Measurements from ENCODE around the gene ZNF658. TPM values are rescaled to one million over a fixed set of nuclear protein-coding genes. Genes with fewer than 3 reads are reported as not detected.
"Not testable (repeated sequence)": the region's sequence is repeated elsewhere in the genome, so short reads cannot be mapped to it uniquely, and the experiment has no call there.

The ZNF658 gene
- total RNA-seq = 10 to 100 TPM; 10.7 to 13.5 (median 12.4) TPM
- 2.9 TPM for polyA plus RNA-seq
- long read RNA-seq, donor 1, full-length matches to known transcripts = 8 of 14 reads
- long read RNA-seq, donor 1, partial matches to known transcripts = 0 of 14 reads
- long read RNA-seq, donor 1, other reads (novel, unspliced or antisense) = 6 of 14 reads
- long read RNA-seq, donor 2, full-length matches to known transcripts = 10 of 12 reads
- long read RNA-seq, donor 2, partial matches to known transcripts = 0 of 12 reads
- long read RNA-seq, donor 2, other reads (novel, unspliced or antisense) = 2 of 12 reads
- long read RNA-seq, donor 3, full-length matches to known transcripts = 21 of 32 reads
- long read RNA-seq, donor 3, partial matches to known transcripts = 2 of 32 reads
- long read RNA-seq, donor 3, other reads (novel, unspliced or antisense) = 9 of 32 reads
- long read RNA-seq, donor 4, full-length matches to known transcripts = 4 of 7 reads
- long read RNA-seq, donor 4, partial matches to known transcripts = 0 of 7 reads
- long read RNA-seq, donor 4, other reads (novel, unspliced or antisense) = 3 of 7 reads

DNA sequence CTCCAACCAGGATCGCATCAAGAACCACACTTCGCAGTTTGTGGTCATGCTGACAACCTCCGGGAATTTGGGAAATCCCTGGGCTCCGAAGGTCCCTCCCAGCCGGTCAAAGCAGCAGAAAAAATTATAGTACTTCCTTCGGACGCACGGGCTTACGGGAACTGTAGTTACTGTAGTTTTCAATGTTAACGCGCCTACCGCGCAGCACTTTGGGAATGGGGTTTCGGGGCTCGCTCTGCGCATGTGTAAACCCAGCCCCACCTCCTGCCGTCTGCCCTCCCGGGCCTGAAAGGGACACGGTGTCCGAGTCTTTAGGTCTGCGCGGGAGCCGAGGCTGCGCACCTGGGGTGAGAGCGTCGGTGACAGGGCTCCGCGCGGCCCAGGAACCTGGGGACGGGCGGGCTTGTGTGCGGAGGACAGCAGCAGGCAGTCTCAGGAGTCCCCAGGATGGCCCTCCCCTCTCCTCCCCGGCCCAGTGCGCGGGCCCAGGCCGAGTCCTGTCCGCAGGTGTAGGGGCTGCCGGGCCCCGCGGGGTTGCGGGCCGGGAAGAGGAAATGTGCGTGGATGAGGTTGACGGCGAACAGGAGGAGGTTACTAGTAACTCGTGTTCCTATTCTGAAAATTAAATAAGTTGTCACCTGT lies at the start of gene ZNF658:
TSS of gene ZNF658 (plus strand) at position 236 of the 642 bp plus-strand sequence. CDS start 2,837 bp downstream, outside the sequence.
- H3K4me3 ChIP-seq (ENCODE audit: low read length) = peak within 1 kb of the TSS; percentile 54
- H3K9me3 ChIP-seq (ENCODE audit: control insufficient read depth, low read length); intact Hi-C loops (cut with DNase I); H3K27ac ChIP-seq (ENCODE audit: low read length); H3K27me3 ChIP-seq (ENCODE audit: control insufficient read depth, insufficient read depth); H3K4me1 ChIP-seq (ENCODE audit: control insufficient read depth, insufficient read depth, low read length): not testable (repeated sequence)
- ATAC-seq (peak; percentile 100), DNase-seq (peak; percentile 89 to 94 (median 92))
- 0% methylated on average over 41 of the region's 46 CpGs for WGBS

DNA sequence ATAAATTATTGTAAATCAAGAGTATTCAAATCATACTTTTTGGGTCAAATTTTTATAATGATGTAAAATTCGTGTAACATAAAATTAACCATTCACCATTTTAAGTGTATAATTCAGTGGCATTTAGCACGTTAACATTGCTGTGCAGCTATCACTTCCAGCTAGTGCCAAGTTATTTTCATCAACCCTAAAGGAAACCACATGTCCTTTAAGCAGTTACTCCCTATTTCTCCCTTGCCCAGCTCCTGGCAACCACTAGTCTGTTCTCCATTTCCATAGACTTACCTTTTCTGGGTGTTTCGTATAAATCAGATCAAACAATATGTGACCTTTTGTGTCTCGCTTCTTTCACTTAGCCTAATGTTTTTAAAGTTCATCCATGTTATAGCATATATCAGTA lies 38.8 kb upstream of the ZNF658 start:
- H3K27me3 ChIP-seq (ENCODE audit: control insufficient read depth, insufficient read depth); H3K27ac ChIP-seq (ENCODE audit: low read length); intact Hi-C loops (cut with DNase I); H3K4me3 ChIP-seq (ENCODE audit: low read length); H3K4me1 ChIP-seq (ENCODE audit: control insufficient read depth, insufficient read depth, low read length); H3K9me3 ChIP-seq (ENCODE audit: control insufficient read depth, low read length); ATAC-seq; DNase-seq: not testable (repeated sequence)
- WGBS = no CpG with 5 or more reads among the region's 4 CpGs

DNA sequence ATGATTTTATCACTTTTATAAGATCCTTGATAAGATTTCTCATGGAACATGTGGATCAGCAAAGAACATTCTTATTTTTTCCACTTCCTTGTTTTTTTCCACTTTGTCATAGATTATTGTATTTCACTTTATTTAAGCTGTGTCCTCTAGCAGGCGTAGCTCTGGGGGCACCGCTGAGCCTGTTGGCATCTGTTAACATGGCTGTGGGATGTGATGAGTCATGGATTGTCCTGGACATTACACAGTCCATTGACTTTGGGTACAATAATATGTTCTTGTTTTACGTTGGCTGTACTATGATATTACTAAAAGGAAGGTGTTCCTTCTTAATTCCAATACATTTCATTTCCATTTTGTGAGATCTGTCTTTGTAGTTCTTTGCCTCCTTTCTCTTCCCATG lies 31.9 kb upstream of the ZNF658 start:
- H3K4me3 ChIP-seq (ENCODE audit: low read length); intact Hi-C loops (cut with DNase I); H3K27me3 ChIP-seq (ENCODE audit: control insufficient read depth, insufficient read depth); H3K9me3 ChIP-seq (ENCODE audit: control insufficient read depth, low read length); DNase-seq; H3K4me1 ChIP-seq (ENCODE audit: control insufficient read depth, insufficient read depth, low read length); ATAC-seq; H3K27ac ChIP-seq (ENCODE audit: low read length): not testable (repeated sequence)
- 81% methylated on average over 2 of the region's 3 CpGs for WGBS

DNA sequence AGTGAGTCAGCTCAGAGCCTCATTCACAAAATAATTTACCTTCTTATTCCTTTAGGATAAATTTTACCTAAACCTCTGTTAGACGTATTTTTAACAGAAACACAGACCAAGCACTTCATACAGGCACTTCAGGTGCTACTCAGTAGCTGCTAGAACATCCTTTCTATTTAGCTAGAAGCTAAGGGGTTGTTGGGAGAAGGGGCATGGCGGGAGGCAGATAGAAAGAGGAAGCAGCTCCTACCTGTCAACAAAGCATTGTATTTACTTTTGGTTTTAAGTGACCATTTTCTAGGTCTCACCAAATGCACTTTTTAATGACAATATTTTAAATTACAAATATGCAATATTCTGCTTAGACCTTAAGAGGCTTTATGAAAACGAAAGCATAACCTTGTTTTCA lies 19.9 kb upstream of the ZNF658 start:
- H3K27me3 ChIP-seq (ENCODE audit: control insufficient read depth, insufficient read depth); intact Hi-C loops (cut with DNase I); H3K9me3 ChIP-seq (ENCODE audit: control insufficient read depth, low read length); H3K4me3 ChIP-seq (ENCODE audit: low read length); H3K4me1 ChIP-seq (ENCODE audit: control insufficient read depth, insufficient read depth, low read length); ATAC-seq; H3K27ac ChIP-seq (ENCODE audit: low read length); DNase-seq: not testable (repeated sequence)
- WGBS = 50% methylated on average over 3 of the region's 3 CpGs

DNA sequence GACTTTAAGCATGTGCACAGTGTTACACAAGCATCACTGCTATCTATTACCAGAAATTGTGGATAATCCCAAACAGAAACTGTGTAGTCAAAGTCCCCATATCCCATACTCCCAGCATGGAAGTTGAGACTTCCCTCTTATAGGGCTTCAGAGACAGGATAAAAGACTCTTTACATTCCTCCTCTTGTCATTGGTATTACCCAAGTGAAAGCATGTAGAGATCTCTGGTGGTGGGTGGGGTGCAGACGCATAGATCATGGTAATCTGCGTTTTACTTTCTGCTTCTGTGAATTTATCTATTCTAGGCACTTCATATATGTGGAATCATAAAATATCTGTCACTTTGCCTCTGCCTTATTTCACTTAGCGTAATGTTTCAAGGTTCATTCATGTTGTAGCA lies 18.7 kb upstream of the ZNF658 start:
- H3K4me1 ChIP-seq (ENCODE audit: control insufficient read depth, insufficient read depth, low read length); H3K27me3 ChIP-seq (ENCODE audit: control insufficient read depth, insufficient read depth); H3K27ac ChIP-seq (ENCODE audit: low read length); intact Hi-C loops (cut with DNase I); DNase-seq; H3K9me3 ChIP-seq (ENCODE audit: control insufficient read depth, low read length); H3K4me3 ChIP-seq (ENCODE audit: low read length); ATAC-seq: not testable (repeated sequence)
- WGBS = 91% methylated on average over 3 of the region's 3 CpGs

DNA sequence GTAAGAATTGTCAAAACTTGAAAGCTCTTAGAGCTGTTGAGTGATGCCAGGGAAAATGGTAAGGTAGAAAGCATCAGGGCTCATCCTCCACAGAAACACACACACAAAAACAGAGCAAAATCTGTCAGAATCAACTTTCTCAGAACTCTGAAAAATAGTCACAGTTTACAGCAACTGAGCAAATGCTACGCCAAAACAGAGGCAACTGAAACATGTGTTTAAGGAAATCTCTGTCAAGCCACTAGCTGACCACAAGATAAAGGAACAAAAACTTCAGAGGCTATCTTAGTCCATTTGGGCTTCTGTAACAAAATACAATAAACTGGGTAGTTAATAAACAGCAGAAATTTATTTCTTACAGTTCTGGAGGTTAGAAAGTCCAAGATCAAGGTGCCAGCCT lies 10.2 kb upstream of the ZNF658 start:
- ATAC-seq; H3K27me3 ChIP-seq (ENCODE audit: control insufficient read depth, insufficient read depth); H3K9me3 ChIP-seq (ENCODE audit: control insufficient read depth, low read length); DNase-seq; intact Hi-C loops (cut with DNase I); H3K27ac ChIP-seq (ENCODE audit: low read length); H3K4me1 ChIP-seq (ENCODE audit: control insufficient read depth, insufficient read depth, low read length); H3K4me3 ChIP-seq (ENCODE audit: low read length): not testable (repeated sequence)
- no CpG with 5 or more reads among the region's 1 CpG for WGBS

DNA sequence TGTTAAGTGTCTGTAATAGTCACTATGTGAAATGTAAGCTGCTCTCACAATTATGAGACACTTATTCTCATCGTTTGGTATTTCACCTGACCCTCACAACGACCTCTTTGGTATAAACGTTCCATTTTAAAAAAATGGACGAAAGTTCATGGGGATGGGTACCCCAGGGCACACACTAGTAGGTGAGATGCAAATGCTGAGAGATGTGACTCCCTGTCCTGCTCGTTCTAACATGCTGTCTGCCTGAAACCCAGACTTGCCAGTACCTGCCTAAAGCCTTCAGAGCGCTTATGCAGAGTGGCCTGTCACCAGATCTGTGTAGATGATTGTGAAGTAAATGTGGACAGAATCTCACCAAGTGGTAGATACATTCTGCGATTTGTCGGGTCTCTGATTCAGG lies 616 bp downstream of the ZNF658 start:
- WGBS = 10% methylated on average over 6 of the region's 8 CpGs
- ATAC-seq = peak; percentile 18 to 29
- H3K27me3 ChIP-seq (ENCODE audit: control insufficient read depth, insufficient read depth); H3K9me3 ChIP-seq (ENCODE audit: control insufficient read depth, low read length); H3K27ac ChIP-seq (ENCODE audit: low read length); DNase-seq; H3K4me1 ChIP-seq (ENCODE audit: control insufficient read depth, insufficient read depth, low read length); intact Hi-C loops (cut with DNase I): not testable (repeated sequence)
- H3K4me3 ChIP-seq (ENCODE audit: low read length) = peak overlapping the region; percentile 54

DNA sequence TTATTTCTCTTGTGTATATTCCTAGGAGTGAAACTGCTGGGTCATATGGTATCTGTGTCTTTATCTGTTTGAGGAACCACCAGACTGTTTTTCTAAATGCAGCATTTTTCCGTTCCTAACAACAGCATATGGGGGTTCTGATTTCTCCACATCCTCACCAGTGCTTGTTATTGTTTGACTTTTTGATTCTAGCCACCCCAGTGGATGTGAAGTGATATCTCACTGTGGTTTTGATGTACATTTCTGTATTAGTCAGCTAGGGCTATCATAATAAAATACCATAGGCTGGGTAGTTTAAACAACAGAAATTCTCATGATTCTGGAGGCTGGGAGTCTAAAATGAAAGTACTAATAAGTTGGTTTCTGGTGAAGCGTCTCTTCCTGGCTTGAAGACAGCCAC lies 9.0 kb downstream of the ZNF658 start:
- 98% methylated on average over 2 of the region's 2 CpGs for WGBS
- intact Hi-C loops (cut with DNase I); H3K27ac ChIP-seq (ENCODE audit: low read length); H3K4me3 ChIP-seq (ENCODE audit: low read length); H3K9me3 ChIP-seq (ENCODE audit: control insufficient read depth, low read length); H3K27me3 ChIP-seq (ENCODE audit: control insufficient read depth, insufficient read depth); ATAC-seq; DNase-seq; H3K4me1 ChIP-seq (ENCODE audit: control insufficient read depth, insufficient read depth, low read length): not testable (repeated sequence)

DNA sequence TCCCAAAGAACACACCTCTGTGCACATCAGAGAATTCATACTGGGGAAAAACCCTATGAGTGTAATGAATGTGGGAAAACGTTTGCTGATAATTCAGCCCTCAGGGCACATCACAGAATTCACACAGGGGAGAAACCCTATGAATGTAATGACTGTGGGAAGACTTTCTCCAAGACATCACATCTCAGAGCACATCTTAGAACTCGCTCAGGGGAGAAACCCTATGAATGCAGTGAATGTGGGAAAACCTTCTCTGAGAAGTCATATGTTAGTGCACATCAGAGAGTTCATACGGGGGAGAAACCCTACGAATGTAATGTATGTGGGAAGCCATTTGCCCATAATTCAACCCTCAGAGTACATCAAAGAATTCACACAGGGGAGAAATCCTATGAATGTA lies 19.5 kb downstream of the ZNF658 start:
- H3K9me3 ChIP-seq (ENCODE audit: control insufficient read depth, low read length); H3K27ac ChIP-seq (ENCODE audit: low read length); H3K4me3 ChIP-seq (ENCODE audit: low read length); DNase-seq; H3K27me3 ChIP-seq (ENCODE audit: control insufficient read depth, insufficient read depth); ATAC-seq; H3K4me1 ChIP-seq (ENCODE audit: control insufficient read depth, insufficient read depth, low read length); intact Hi-C loops (cut with DNase I): not testable (repeated sequence)
- WGBS = 97% methylated on average over 3 of the region's 4 CpGs

DNA sequence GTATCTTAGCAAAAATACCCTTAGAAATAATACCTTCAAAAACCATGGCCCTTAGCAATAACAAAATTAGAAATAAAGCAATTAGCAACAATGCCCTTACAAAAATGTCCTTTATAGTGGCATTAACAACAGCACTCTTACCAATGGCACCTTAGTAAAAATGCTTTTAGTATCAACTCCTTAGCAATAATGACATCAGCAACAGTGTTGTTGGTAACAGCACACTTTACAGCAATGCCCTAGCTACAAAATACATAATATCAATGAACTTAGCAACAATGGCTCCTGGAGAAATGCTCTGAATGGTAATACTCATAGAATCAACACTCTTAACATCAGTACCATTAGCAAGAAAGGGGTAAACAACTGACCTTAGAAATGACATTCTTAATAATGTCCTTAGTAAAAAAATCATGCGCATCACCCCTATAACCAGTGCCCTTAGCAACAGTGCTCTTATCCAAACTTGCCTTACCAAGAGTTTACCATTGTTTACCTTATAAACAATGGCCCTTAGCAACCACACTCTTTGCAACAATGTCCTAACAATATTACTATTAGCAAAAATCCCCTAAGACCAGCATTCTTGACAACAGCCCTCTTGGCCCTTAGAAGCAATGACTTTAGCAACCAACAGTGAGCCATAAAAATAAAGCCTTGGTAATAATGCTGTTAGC lies 35.8 kb downstream of the ZNF658 start:
- H3K27ac ChIP-seq (ENCODE audit: low read length); intact Hi-C loops (cut with DNase I); H3K4me3 ChIP-seq (ENCODE audit: low read length); H3K4me1 ChIP-seq (ENCODE audit: control insufficient read depth, insufficient read depth, low read length); H3K27me3 ChIP-seq (ENCODE audit: control insufficient read depth, insufficient read depth); DNase-seq; H3K9me3 ChIP-seq (ENCODE audit: control insufficient read depth, low read length): not testable (repeated sequence)
- peak in 1 of 2 donors; percentile 58 for ATAC-seq
- WGBS = no CpG with 5 or more reads among the region's 1 CpG

DNA sequence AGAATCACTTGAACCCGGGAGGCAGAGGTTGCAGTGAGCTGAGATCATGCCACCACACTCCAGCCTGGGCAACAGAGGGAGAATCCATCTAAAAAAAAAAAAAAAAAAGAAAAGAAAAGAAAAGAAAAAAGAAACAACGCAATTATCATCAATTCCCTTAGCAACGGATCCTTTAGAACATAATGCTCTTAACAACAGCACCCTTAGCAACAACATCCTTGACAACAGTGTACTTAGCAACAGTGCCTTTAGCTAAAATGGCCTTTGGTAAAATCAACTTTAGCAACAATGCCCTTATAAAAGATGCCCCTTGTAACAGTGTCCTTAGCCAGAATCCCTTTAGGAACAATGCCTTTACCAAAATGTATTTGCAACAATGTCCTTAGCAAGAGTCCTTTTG lies 37.1 kb downstream of the ZNF658 start:
- H3K4me1 ChIP-seq (ENCODE audit: control insufficient read depth, insufficient read depth, low read length); H3K9me3 ChIP-seq (ENCODE audit: control insufficient read depth, low read length); H3K4me3 ChIP-seq (ENCODE audit: low read length); H3K27ac ChIP-seq (ENCODE audit: low read length); H3K27me3 ChIP-seq (ENCODE audit: control insufficient read depth, insufficient read depth); ATAC-seq; intact Hi-C loops (cut with DNase I); DNase-seq: not testable (repeated sequence)
- 70% methylated on average over 3 of the region's 3 CpGs for WGBS
